ENCODE data around the gene C12orf42.

C12orf42 gene

GRCh38 chr12:103330672-103331071, 165.1 kb downstream of the C12orf42 start:
- no peak for DNase-seq

- DNase-seq: no peak
These were observed 168.1 kb downstream of the C12orf42 start for GRCh38 chr12:103327676-103328075.

- no peak for DNase-seq
These were observed 169.6 kb downstream of the C12orf42 start for GRCh38 chr12:103326190-103326589.

GRCh38 chr12:103318566-103318965, 177.2 kb downstream of the C12orf42 start:
- DNase-seq: no peak

- no peak for DNase-seq
These were observed 178.5 kb downstream of the C12orf42 start for GRCh38 chr12:103317220-103317619.

GRCh38 chr12:103314786-103315185, 181.0 kb downstream of the C12orf42 start:
- no peak for DNase-seq

GRCh38 chr12:103313894-103314293, 181.9 kb downstream of the C12orf42 start:
- DNase-seq: no peak

GRCh38 chr12:103312742-103313354, 182.9 kb downstream of the C12orf42 start:
- no peak for DNase-seq

- no peak for DNase-seq
These were observed 185.1 kb downstream of the C12orf42 start for GRCh38 chr12:103310546-103311270.

GRCh38 chr12:103308396-103308795, 187.4 kb downstream of the C12orf42 start:
- DNase-seq: no peak

- no peak for DNase-seq
These were observed 192.3 kb downstream of the C12orf42 start for GRCh38 chr12:103303484-103303883.

GRCh38 chr12:103301642-103302591, 193.9 kb downstream of the C12orf42 start:
- DNase-seq: no peak

- DNase-seq: no peak
These were observed 207.8 kb downstream of the C12orf42 start for GRCh38 chr12:103288016-103288415.

GRCh38 chr12:103282124-103282523, 213.6 kb downstream of the C12orf42 start:
- DNase-seq: no peak

GRCh38 chr12:103279444-103279843, 216.3 kb downstream of the C12orf42 start:
- no peak for DNase-seq

- no peak for DNase-seq
These were observed 217.4 kb downstream of the C12orf42 start for GRCh38 chr12:103278329-103278728.

- no peak for DNase-seq
These were observed 222.1 kb downstream of the C12orf42 start for GRCh38 chr12:103273645-103274044.

- no peak for DNase-seq
These were observed 222.8 kb downstream of the C12orf42 start for GRCh38 chr12:103272949-103273348.

GRCh38 chr12:103269946-103270345, 225.8 kb downstream of the C12orf42 start:
- no peak for DNase-seq

- no peak for DNase-seq
These were observed 226.8 kb downstream of the C12orf42 start for GRCh38 chr12:103268831-103269514.

GRCh38 chr12:103257763-103258162, 238.0 kb downstream of the C12orf42 start:
- no peak for DNase-seq
